Gastrocnemius medialis (tissue), 4 donors: ENCODE measurements around the gene TNN. TPM values are rescaled to one million over a fixed set of nuclear protein-coding genes. Genes with fewer than 3 reads are reported as not detected.

Source experiments
- ATAC-seq, 2 donors: fragments of 150-250 bp; one replicate each; pipeline ENCODE4 v1.9.1; 2016
- DNase-seq, 2 donors: peaks; one replicate each; pipeline ENCODE4 v3.0.0-alpha.2; 2019
- H3K27ac ChIP-seq, 4 donors: fragments of 200-600 bp; sonication (generic); 1 replicate in 1 of 4; 2 replicates in 3 of 4; pipeline ENCODE4 v1.5.1; 2016 to 2018; ENCODE audit warnings: mild to moderate bottlenecking in 2 of 4, moderate library complexity in 1 of 4
- H3K27me3 ChIP-seq, 3 donors: fragments of 200-600 bp; sonication (generic) in 2 of 3; 1 replicate in 1 of 3; 2 replicates in 2 of 3; pipeline versions ENCODE4 v1.5.1 to v1.6.0; 2016 to 2019; ENCODE audit warnings: mild to moderate bottlenecking in 1 of 3, moderate library complexity in 1 of 3
- H3K36me3 ChIP-seq, 2 donors: fragments of 200-600 bp; sonication (generic) in 1 of 2; one replicate each; pipeline ENCODE4 v1.5.1; 2017 to 2018
- H3K4me1 ChIP-seq, 2 donors: fragments of 200-600 bp; sonication (generic) in 1 of 2; one replicate each; pipeline ENCODE4 v1.5.1; 2016 to 2017; ENCODE audit warnings: mild to moderate bottlenecking in 2 of 2
- H3K4me3 ChIP-seq, 4 donors: fragments of 200-600 bp; sonication (generic) in 3 of 4; 1 replicate in 1 of 4; 2 replicates in 3 of 4; pipeline ENCODE4 v1.5.1; 2016 to 2019; ENCODE audit warnings: mild to moderate bottlenecking in 2 of 4
- H3K9me3 ChIP-seq, 3 donors: fragments of 200-600 bp; sonication (generic) in 2 of 3; 1 replicate in 1 of 3; 2 replicates in 2 of 3; pipeline ENCODE4 v1.5.1; 2016 to 2019
- CTCF ChIP-seq, 5 experiments: fragments of 450-650 bp in 3 of 5; fragments of 200-600 bp in 2 of 5; sonication (generic) in 2 of 5; IDR thresholded peaks in 4 of 5; conservative IDR thresholded peaks in 1 of 5; 1 replicate in 4 of 5; 2 replicates in 1 of 5; pipeline ENCODE4 v1.5.1; 2016 to 2019; ENCODE audit warnings: antibody characterized with exemption in 5 of 5, mild to moderate bottlenecking in 3 of 5, moderate library complexity in 3 of 5
- POLR2A ChIP-seq, 2 donors: fragments of 450-650 bp; IDR thresholded peaks; one replicate each; pipeline ENCODE4 v1.6.1; 2017; ENCODE audit warnings: antibody characterized with exemption in 2 of 2, mild to moderate bottlenecking in 2 of 2, moderate library complexity in 2 of 2
- in situ Hi-C, 4 donors: fragments of 200-750 bp; cut with MboI; loops; one replicate each; pipeline versions ENCODE4 v1.15.0 to v1.8.0; 2017; ENCODE audit warnings: low sequenced_read_pairs in 4 of 4
- intact Hi-C: fragments of 100-400 bp; cut with DNase I; formaldehyde crosslinking; loops from one replicate; pipeline ENCODE4 v1.15.1; 2023; ENCODE audit warnings: low total_unique reads
- total RNA-seq, 4 donors: library from RNA; depleted of rRNA; stranded (reverse); fragments of >200 nt; gene quantifications; one replicate each; pipeline versions ENCODE4 v1.1.0 to v1.2.3, GENCODE V29; 2016

TNN gene
- total RNA-seq, 4 donors from 2014 or later: 0.07 TPM; not detected in 3

DNA sequence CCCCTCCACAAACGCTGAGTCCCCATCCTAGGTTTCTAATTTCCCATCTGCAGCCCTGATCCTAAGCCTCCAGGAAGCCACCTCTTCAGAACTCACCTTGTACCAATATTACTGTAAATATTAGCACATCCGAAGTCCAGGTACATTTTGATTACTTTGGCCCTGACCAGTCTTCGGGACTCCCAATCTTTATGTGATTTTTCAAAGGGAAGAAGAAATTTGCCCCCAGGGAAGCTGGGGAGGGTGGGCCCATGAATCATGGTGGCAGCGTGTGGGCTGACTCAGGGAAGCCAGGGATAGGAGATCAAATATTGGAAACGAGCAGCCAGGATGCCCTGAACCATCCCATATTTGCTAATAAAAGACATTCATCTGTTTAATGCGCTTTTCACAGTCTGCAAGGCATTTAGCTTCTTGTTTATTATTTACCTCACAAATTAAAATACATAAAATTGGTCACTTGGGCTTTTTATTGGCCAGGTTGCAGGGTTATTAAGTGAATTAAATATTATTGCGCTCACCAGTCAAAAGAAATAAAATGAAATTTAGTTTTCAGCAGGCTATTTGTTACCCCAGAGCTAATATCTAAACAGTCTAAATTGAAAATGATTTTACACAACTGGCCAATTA, 78.4 kb downstream of the TNN start:
- H3K27me3 ChIP-seq: no peaks in the 10 kb centered on the region
- H3K4me1 ChIP-seq: peaks cover 0 to 6% of the 10 kb centered on the region in 2 donors
- DNase-seq (no peak), ATAC-seq (no peak)
- in situ Hi-C loops: loop anchor here in 2 of 4 donors (5.0 to 25.0 kb wide), 2 partner anchors 176 to 741 kb away; no protein-coding TSS in a partner anchor
- no peaks in the 10 kb centered on the region for H3K36me3 ChIP-seq
- no peak overlapping the region for H3K27ac ChIP-seq
- no peaks in the 10 kb centered on the region for H3K9me3 ChIP-seq
- intact Hi-C loops: loop anchor here (1.0 to 10.0 kb wide), 2 partner anchors 117 to 371 kb away; no protein-coding TSS in a partner anchor
- TF ChIP-seq CTCF (IDR thresholded peaks at IDR 0.05 in 4 of 5, conservative IDR thresholded peaks at IDR 0.05 in 1 of 5): no peak
- TF ChIP-seq POLR2A (IDR thresholded peaks at IDR 0.05): no peak
- no peak overlapping the region for H3K4me3 ChIP-seq

DNA sequence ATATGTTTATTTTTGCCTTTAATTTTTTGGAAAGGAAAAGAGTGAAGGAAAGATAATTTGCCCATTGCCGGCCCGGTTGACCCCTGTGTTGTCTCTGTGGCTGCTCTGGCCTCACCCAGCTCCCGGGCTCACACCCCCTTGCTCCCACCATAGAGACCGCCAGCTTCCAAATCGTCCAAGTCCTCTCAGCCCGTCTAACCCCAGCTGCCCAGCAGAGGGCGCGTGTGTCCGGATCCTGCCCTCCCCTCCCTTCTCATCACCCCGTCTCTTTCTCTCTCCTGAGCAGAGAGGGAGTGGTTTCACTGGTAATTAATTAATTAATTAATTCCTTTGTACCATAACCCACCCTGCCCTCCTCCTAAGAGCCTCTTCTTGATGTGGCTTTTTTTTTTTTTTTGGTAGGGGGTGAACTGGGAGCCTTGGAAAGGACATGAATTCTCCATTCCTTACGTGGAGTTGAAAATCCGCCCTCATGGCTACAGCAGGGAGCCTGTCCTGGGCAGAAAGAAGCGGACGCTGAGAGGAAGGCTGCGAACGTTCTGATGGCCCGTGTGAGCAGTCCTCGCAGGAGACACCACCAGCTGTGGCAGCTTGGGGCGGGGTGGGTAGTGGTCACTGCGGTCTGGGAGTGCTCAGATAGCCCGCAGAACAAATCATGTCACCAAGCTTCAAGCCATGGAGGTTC, 79.0 kb downstream of the TNN start:
- Histone ChIP-seq H3K9me3 (no peaks in the 10 kb centered on the region), H3K4me1 (peaks cover 0 to 6% of the 10 kb centered on the region in 2 donors), H3K36me3 (no peaks in the 10 kb centered on the region), H3K27ac (no peak overlapping the region), H3K27me3 (no peaks in the 10 kb centered on the region), H3K4me3 (no peak overlapping the region)
- intact Hi-C loops: loop anchor here (1.0 to 10.0 kb wide), 2 partner anchors 117 to 372 kb away; no protein-coding TSS in a partner anchor
- DNase-seq: peak; percentile 19 to 41
- TF ChIP-seq POLR2A (IDR thresholded peaks at IDR 0.05) (no peak), CTCF (IDR thresholded peaks at IDR 0.05 in 4 of 5, conservative IDR thresholded peaks at IDR 0.05 in 1 of 5) (peak; percentile 43 to 80 (median 62))
- in situ Hi-C loops: loop anchor here in 2 of 4 donors (5.0 to 25.0 kb wide), 2 partner anchors 176 to 741 kb away; no protein-coding TSS in a partner anchor
- peak; percentile 56 to 66 for ATAC-seq

DNA sequence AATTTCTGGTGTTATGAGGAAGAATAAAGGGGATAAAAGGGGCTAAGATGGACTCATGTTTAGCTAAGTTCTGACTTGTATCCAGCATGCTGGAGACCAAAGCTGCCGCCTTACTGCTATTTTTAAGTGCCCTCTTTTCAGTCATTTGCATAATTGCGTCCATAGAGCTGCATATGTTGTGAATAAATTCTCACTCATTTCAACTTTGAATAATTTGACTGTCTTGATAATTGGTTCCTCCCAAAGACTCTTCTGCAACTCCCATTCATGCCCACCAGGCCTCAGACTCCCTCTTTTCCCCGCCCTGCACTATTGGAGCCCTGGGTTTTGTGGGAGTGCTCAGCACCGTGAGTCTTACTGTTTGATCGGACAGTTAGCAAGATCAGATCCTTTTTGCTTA, 79.9 kb downstream of the TNN start:
- no peak for ATAC-seq
- Histone ChIP-seq H3K36me3 (no peaks in the 10 kb centered on the region), H3K9me3 (no peaks in the 10 kb centered on the region), H3K27me3 (no peaks in the 10 kb centered on the region), H3K4me3 (no peak overlapping the region), H3K27ac (no peak overlapping the region), H3K4me1 (peaks cover 6% of the 10 kb centered on the region in 2 donors)
- DNase-seq: no peak
- TF ChIP-seq POLR2A (IDR thresholded peaks at IDR 0.05) (no peak), CTCF (IDR thresholded peaks at IDR 0.05 in 4 of 5, conservative IDR thresholded peaks at IDR 0.05 in 1 of 5) (no peak)
- in situ Hi-C loops (loop anchor here in 2 of 4 donors (5.0 to 25.0 kb wide), 2 partner anchors 175 to 740 kb away; no protein-coding TSS in a partner anchor), intact Hi-C loops (loop anchor here (10.0 kb wide), 1 partner anchor 373 kb away; no protein-coding TSS in a partner anchor)

DNA sequence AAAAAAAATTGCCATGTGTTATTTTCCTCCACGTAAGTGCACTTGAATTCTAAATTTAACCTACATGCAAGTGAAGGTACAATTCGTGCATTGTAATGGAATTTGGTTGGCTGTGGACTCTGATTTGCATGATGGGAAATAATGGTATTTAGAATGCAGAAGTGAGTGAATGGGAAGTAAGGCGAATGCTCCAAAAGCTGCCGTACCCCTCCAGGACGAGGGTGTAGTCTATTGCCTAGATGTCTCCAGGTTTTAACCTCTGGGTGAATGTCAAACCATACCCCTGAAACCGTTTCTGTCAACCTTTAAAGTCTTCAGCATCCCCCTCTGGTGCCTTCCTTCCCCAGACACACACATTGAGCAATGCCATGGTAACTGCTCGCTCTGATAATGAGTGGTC, 80.4 kb downstream of the TNN start:
- Histone ChIP-seq H3K27ac (no peak overlapping the region), H3K27me3 (no peaks in the 10 kb centered on the region), H3K4me3 (no peak overlapping the region), H3K9me3 (no peaks in the 10 kb centered on the region), H3K4me1 (peaks cover 6% of the 10 kb centered on the region in 2 donors), H3K36me3 (no peaks in the 10 kb centered on the region)
- in situ Hi-C loops: loop anchor here in 2 of 4 donors (5.0 to 25.0 kb wide), 2 partner anchors 174 to 739 kb away; no protein-coding TSS in a partner anchor
- TF ChIP-seq POLR2A (IDR thresholded peaks at IDR 0.05) (no peak), CTCF (IDR thresholded peaks at IDR 0.05 in 4 of 5, conservative IDR thresholded peaks at IDR 0.05 in 1 of 5) (no peak)
- ATAC-seq (no peak), DNase-seq (no peak)
- intact Hi-C loops: loop anchor here (10.0 kb wide), 1 partner anchor 373 kb away; no protein-coding TSS in a partner anchor
